ENCODE data around the gene RPS6KB1.
A peak's percentile ranks its signal among the peaks of the same experiment; 100 is the strongest.

The RPS6KB1 gene

GRCh38 chr17:59892924-59893675 is at the start of gene RPS6KB1, which contains the start of gene TUBD1:
Gene RPS6KB1, plus strand, starts transcription at chr17:59893121. Its CDS starts 64 bp downstream, at chr17:59893185.
Gene TUBD1, minus strand, starts transcription at chr17:59892943. Its CDS starts 1,941 bp downstream, at chr17:59891002.
- Histone ChIP-seq H3K27me3 (ENCODE audit: insufficient read depth, low read depth, severe bottlenecking) (no peaks in the 10 kb centered on the region), H3K4me3 (ENCODE audit: low read depth, low read length) (peak within 1 kb of the TSS; percentile 84), H3K36me3 (peaks cover 28% of the 10 kb centered on the region), H3K27ac (peak within 1 kb of the TSS; percentile 87), H3K9me3 (ENCODE audit: severe bottlenecking) (no peaks in the 10 kb centered on the region)
- no peak for TF ChIP-seq CTCF (IDR thresholded peaks at IDR 0.05; ENCODE audit: low read depth, low read length)
- DNase-seq, result peak; percentile 99

- TF ChIP-seq CTCF (IDR thresholded peaks at IDR 0.05; ENCODE audit: low read depth, low read length), result no peak
- H3K9me3 ChIP-seq (ENCODE audit: severe bottlenecking), result no peaks in the 10 kb centered on the region
- no peaks in the 10 kb centered on the region for H3K27me3 ChIP-seq (ENCODE audit: insufficient read depth, low read depth, severe bottlenecking)
- H3K27ac ChIP-seq, result no peak overlapping the region
- DNase-seq, result no peak
- H3K4me3 ChIP-seq (ENCODE audit: low read depth, low read length), result no peak overlapping the region
- H3K36me3 ChIP-seq, result peaks cover 15% of the 10 kb centered on the region
Measured at GRCh38 chr17:59844884-59845594, 47.9 kb upstream of the RPS6KB1 start.

GRCh38 chr17:59845595-59846393 is 47.1 kb upstream of the RPS6KB1 start:
- no peak overlapping the region for H3K4me3 ChIP-seq (ENCODE audit: low read depth, low read length)
- peak; percentile 52 for DNase-seq
- TF ChIP-seq CTCF (IDR thresholded peaks at IDR 0.05; ENCODE audit: low read depth, low read length), result no peak

GRCh38 chr17:59846394-59847165 is 46.3 kb upstream of the RPS6KB1 start:
- no peak overlapping the region for H3K27ac ChIP-seq
- H3K9me3 ChIP-seq (ENCODE audit: severe bottlenecking), result no peaks in the 10 kb centered on the region
- H3K27me3 ChIP-seq (ENCODE audit: insufficient read depth, low read depth, severe bottlenecking), result no peaks in the 10 kb centered on the region
- TF ChIP-seq CTCF (IDR thresholded peaks at IDR 0.05; ENCODE audit: low read depth, low read length), result no peak
- H3K4me3 ChIP-seq (ENCODE audit: low read depth, low read length), result no peak overlapping the region
- DNase-seq, result no peak
- H3K36me3 ChIP-seq, result peaks cover 5% of the 10 kb centered on the region; the same call in 1 of the 2 replicates

More at GRCh38 chr17:59845595-59846393, 47.1 kb upstream of the RPS6KB1 start:
- H3K27ac ChIP-seq, result no peak overlapping the region
- no peaks in the 10 kb centered on the region for H3K27me3 ChIP-seq (ENCODE audit: insufficient read depth, low read depth, severe bottlenecking)
- peaks cover 9% of the 10 kb centered on the region for H3K36me3 ChIP-seq
- no peaks in the 10 kb centered on the region for H3K9me3 ChIP-seq (ENCODE audit: severe bottlenecking)

GRCh38 chr17:59848385-59848668 is 44.6 kb upstream of the RPS6KB1 start:
- H3K4me3 ChIP-seq (ENCODE audit: low read depth, low read length), result no peak overlapping the region
- no peaks in the 10 kb centered on the region for H3K27me3 ChIP-seq (ENCODE audit: insufficient read depth, low read depth, severe bottlenecking)
- no peak overlapping the region for H3K27ac ChIP-seq
- TF ChIP-seq CTCF (IDR thresholded peaks at IDR 0.05; ENCODE audit: low read depth, low read length), result no peak
- H3K36me3 ChIP-seq, result no peaks in the 10 kb centered on the region
- DNase-seq, result no peak
- no peaks in the 10 kb centered on the region for H3K9me3 ChIP-seq (ENCODE audit: severe bottlenecking)
